Suppressor macrophage (primary cell): ENCODE results near the gene HSPA1L.
"Not testable (repeated sequence)": the region's sequence is repeated elsewhere in the genome, so short reads cannot be mapped to it uniquely, and the experiment has no call there.

Experiments used
- DNase-seq, 4 experiments: peaks; one replicate each; pipeline ENCODE4 v3.0.0-alpha.2; 2020 to 2022

HSPA1L gene

DNA sequence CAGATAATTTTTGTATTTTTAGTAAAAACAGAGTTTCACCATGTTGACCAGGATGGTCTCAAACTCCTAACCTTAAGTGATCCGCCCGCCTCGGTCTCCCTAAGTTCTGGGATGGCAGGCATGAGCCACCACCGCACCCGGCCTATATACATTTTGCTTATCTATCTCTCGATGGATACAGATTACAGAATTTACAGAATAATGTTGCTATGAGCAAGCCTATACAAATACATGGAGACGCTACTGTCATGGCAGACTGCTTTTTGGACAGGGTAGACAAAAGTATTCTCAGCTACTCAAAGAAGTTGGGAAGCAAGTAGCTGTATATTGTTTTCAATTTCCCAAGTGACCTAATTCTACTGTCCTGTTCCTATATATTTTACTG, 1.6 kb downstream of the HSPA1L start:
- no peak for DNase-seq

DNA sequence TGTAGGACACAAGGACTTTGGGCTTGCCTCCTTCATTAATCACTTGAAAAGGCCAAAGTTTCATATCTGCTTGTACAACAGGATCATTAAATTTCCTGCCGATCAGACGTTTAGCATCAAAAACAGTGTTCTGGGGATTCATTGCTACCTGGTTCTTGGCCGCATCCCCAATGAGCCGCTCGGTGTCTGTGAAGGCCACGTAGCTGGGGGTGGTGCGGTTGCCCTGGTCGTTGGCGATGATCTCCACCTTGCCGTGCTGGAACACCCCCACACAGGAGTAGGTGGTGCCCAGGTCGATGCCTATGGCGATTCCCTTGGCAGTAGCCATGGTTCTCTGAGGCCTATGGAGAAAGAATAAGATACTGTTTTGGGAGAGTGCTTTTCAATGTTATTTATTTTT, 3.4 kb downstream of the HSPA1L start:
- no peak for DNase-seq

DNA sequence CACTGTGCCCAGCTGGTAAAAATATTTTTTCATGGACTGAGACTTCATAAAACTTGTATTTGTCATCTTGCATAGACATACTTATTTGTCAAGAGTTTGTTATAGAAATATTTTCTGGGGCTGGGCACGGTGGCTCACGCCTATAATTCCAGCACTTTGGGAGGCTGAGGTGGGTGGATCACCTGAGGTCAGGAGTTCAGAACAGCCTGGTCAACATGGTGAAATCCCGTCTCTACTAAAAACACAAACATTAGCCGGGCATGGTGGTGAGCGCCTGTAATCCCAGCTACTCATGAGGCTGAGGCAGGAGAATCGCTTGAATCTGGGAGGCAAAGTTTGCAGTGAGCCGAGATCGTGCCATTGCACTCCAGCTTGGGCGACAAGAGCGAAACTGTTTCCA, 6.5 kb downstream of the HSPA1L start:
- DNase-seq: not testable (repeated sequence)

DNA sequence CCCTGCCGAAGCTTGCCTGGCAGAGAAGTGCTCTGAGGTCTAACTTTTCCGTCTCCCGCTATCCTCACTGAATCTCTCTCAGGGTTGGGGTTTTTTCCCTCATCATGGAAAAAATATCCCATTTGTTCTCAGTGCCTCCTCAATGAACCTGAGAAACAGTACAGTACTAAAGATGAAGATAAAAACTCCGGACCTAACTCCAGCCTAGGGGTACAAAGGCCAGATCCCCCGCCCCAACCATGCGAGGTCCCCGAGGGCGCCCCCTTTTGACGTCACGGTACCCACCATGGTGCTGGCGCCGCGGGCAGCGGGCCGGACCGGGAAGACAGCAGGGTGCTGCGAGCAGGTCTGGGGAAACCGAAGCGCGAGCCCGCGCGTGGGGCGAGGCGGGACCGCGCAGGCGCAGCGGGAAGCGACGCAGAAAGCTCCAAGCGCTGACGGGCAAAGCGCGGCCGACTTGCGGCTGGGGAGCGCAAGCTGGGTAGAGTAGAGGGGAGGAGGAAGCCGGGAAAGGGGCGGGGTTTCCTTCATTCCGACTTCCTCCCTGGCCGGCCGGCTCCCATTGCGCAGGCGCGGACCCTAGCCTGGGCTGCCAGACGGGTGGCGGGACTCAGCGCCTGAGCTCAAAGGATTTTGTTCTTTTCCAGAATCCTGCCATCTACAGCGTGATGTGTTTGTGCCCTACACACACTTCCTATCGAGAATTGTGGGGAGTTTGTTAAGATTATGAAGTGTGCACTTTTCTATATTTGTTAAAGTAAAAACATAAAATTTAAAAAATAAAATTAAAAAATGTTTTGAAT, 8.4 kb downstream of the HSPA1L start, which contains the start of gene LSM2:
Gene LSM2 (minus strand): TSS at position 497 of the 803 bp plus-strand sequence. CDS start 209 bp downstream, at position 288.
- peak; percentile 99 for DNase-seq

DNA sequence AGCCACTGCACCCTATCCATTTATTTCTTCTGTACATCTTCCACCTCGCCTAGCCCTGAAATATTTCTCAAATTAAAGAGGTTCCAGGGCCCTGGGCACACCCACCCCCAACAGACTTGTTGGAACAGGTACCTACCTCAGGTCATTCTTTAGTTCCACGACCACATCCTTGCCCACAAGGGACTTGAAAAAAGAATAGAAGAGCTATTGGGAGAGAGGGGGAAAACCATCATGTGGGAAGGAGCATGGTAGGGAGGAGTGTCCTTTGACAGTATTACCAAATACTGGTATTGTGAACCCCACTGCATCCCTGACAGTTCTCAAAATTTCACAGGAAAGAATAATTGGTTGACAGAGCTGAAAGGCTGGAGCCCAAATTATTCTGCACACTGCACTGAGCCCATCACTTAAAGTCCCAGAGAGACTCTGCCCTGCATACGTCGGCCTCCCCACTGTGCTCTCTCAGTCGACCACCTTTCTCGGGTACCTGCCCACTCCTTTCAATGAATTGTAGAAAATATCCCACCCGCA, 9.1 kb downstream of the HSPA1L start:
- DNase-seq: no peak

DNA sequence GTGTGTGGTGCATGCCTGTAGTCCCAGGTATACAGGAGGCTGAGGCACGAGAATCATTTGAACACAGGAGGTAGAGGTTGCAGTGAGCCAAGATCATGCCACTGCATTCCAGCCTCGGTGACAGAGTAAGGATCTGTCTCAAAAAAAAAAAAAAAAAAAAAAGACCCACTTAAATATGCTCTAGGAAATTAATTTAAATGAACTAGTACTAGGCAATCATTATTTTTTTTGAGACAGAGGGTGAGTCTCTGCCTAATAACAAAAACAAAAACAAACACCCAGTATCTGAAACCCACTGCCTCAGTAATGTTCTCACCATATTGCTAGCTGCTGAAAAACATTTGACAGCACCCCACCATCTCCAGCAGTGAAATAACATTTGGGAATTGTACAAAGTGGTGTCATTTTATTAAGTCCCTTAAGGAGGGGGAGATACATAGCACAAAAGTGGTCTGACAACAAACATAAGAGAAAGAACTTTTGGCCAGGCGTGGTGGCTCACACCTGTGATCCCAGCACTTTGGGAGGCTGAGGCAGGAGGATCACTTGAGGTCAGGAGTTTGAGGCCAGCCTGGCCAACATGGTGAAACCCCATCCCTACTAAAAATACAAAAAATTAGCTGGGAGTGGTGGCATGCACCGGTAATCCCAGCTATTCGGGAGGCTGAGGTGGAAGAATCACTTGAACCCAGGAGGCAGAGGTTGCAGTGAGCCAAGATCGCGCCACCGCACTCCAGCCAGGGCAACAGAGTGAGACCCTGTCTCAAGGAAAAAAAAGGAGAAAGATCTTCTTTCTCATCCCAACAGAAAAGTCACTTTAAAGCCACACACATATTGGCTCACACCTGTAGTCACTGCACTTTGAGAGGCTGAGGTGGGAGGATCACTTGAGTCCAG, 13.8 kb downstream of the HSPA1L start:
- DNase-seq: not testable (repeated sequence)

DNA sequence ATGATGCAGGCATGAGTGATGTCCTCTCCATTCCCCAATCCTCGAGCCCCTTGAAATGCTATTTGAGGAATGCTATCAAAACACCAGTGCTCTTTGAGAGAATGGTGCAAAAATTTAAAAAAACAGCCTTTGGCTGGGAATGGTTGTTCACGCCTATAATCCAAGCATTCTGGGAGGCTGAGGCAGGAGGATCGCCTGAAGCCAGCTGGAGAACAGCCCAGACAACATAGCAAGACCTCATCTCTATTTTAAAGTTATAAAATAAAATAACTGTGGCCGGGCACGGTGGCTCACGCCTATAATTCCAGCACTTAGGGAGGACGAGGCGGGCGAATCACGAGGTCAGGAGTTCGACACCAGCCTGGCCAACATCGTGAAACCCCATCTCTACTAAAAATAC, 15.3 kb downstream of the HSPA1L start:
- no peak for DNase-seq

DNA sequence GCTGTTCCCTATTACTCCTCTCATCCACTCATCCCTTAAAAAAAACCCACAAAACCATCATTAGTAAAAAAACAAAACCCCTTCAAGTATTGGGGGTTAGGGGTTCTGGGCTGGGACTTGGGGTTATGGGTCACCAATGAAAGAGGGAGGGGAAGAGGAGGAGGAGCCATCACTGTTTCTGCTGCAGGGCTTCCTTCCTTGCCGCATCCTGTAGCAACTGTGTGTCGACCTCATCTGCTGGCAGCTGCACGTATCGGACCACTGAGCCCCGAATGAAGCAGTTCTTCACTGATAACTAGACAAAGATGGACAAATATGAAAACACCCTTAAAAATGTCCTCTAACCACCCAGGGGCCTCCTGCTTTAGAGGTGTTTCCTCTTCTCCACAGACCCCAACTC, 17.5 kb downstream of the HSPA1L start:
- no peak for DNase-seq

DNA sequence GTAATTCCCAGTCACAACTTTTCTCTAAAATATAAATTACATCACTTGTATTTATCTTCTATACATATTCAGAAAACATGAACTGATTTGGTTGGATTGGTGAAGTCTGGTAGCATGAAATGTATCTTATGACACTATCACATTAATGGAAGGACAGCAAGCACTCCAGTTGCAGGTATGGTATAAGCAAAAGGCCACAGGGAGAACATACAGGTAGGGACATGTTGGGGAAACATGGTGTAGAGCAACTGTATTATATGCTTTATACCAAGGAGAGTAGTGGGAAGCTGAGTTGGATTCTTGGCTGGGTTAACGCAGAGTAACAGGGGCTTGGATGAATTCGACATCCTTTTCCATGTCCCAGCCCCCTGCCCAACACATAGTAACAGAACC, 18.1 kb downstream of the HSPA1L start:
- DNase-seq: no peak

DNA sequence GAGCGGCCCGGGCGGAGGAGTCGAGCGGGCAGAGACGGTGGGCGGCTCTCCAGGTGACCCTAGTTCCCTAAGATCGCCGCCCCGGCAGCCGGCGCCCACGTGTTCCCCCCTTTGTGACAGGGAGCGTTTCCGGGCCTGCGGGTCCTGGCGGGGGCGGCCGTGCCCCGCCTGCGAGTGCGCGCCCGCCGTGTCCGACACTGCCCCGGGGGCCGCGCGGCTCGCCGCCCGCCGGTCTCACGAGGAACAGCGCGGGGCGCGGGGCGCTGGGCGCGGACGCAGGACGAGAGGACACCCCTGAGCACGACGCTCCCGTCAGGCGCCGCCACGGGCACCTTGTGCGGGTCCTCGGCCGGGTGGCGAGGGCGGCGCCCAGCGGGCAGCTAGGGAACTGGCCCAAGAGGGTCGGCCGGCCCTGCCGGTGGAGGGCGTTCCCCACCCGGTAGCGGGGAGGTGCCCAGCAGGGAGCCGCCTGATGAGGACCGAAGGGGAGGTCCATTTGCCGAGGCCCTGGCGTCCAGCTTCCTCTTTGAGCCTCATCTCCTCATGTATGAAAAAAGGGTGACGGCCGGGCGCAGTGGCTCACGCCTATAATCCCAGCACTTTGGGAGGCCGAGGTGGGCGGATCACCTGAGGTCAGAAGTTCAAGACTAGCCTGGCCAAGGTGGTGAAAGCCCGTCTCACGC, 19.3 kb downstream of the HSPA1L start, which contains the start of gene VARS1:
Gene VARS1 (minus strand): TSS at position 137 of the 683 bp plus-strand sequence. CDS start 535 bp downstream, outside the sequence.
- peak; percentile 96 to 99 (median 98) for DNase-seq

DNA sequence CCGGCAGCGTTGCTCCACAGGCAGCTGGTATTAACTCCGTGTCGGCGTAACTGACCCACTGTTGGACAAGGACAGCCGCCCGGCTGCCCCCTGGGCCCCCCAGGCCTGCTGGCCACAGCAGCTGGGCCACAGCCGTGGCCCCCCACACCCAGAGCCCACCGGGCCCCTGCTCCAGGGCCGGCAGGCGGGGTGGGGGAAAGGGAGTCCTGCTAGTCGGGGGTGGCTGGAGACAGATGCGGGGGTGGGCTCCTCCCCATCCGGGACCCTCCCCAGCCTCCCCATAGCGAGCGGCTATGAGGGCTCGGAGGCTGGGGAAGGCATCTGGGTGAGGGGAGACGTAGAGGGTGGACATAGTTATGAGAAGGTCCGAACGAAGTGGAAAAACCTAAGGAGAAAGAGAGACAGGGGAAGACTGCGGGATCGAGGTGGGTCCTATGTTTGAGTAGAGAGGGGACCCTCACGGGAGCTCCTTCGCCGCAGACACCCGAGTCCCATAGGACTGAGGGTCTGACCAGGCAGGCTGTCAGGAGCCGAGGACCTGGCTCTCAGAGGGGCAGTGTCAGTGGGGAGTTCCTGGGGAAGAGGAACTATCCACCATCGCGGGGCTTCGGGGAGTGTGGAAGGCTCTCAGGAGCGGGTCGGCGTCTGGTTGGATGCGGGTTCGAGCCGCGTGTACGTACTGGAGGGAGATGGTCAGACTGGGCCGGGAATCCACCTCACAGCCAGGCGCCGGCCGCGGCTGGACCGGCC, 20.0 kb downstream of the HSPA1L start:
- peak in 1 of 4 experiments; percentile 72 for DNase-seq

DNA sequence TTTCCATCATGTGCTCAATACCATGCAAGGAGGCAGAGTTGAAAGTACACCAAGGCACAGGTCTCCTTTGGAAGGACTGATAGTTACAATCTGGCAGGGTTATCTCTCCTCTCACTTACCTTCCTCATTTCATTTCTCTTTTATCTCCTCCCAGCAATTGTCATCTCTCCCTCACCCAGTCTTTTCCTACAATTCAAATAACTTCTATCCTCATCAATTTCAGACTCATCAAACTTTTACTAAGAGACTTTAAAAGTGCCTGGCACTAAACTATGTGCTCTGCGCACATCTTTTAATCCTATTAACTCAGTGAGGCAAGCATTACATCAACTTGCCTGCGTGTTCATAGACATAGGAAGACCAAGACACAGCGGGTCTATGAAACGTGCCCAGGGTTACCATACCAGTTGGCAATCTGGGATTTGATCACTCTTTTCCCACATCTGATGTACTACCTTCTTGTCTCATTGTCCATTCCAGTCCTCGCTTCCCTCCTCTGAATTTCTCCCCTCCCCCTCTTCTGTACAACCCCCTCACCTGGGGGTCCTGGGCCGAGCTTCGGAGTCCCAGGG, 20.7 kb downstream of the HSPA1L start:
- DNase-seq: peak in 1 of 4 experiments; percentile 20

DNA sequence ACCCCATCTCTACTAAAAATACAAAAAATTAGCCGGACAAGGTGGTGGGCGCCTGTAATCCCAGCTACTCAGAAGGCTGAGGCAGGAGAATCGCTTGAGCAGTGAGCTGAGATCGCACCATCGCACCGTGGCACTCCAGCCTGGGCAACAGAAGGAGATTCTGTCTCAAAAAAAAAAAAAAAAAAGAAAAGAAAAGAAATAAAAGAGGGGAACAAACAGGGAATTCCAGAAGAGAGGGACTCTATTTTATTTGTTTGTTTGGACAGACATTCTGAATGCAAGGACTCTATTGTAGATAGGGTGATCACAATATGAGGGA, 21.2 kb downstream of the HSPA1L start:
- not testable (repeated sequence) for DNase-seq

DNA sequence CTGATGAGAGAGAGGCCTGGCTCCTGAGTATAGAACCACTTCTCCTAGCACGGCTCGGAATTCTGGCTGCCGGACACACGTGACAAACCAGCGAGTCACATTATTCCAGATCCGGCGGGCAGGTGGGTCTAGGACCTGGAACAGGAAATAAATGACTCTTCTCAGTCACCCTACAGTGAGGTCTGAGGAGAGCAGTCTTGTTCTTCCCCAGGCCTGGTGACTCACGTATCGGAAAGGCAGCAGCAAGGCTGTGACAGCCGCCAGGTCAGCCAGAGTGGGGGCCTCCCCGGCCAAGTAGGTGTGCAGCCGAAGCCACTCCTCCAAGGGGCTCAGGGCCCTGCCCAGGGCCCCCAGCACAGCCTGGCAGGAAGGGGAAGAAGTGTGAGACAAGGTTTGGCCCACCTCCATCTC, 22.3 kb downstream of the HSPA1L start:
- DNase-seq: no peak

DNA sequence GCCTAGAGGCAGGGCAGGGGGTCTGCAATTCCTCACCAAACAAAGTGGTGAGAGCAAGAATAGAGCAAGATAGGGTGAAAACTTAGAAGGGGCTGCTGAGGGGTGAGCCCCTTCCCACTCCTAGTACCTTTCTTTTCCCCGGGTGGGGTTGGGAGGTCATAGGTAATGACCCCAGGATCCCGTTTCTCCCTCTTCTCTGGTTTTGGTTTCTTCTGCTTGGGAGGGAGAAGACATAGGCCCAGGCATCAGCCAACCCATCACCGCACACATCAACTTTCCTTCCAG, 23.1 kb downstream of the HSPA1L start:
- DNase-seq: no peak

DNA sequence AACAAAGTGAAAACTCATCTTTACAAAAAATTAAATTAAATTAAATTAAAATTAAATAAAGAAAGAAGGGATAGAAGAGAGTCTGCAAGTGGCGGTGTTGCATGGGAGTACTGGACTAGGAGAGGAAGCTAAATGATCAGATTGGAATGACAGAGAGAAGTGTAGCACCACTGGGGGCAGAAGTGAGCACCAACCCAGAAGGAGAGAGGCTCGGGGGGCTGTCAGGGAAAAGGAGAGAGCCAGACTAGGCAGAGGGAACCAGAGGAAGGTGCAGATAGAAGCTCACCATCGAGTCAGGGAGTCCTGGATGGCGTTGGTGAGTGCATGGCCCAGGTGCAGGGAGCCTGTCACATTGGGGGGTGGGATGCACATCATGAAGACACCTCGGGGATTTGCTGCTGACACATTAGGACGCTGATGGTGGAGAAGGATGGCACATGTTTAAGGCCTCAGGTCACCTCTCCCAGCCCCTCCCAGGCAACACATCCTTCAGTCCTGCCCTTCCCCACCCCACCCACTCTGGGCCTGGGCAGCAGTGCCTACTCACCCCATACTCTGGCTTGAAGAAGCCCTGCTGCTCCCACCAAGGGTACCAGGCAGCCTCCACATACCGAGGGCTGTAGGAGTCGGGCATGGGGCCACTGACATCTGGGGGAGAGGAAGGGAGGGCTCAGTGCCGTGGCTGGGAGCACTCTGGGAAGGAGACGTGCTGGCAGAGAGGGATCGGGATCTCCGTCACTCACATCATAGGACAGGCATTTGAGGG, 23.6 kb downstream of the HSPA1L start:
- DNase-seq: peak; percentile 21 to 56 (median 46)

DNA sequence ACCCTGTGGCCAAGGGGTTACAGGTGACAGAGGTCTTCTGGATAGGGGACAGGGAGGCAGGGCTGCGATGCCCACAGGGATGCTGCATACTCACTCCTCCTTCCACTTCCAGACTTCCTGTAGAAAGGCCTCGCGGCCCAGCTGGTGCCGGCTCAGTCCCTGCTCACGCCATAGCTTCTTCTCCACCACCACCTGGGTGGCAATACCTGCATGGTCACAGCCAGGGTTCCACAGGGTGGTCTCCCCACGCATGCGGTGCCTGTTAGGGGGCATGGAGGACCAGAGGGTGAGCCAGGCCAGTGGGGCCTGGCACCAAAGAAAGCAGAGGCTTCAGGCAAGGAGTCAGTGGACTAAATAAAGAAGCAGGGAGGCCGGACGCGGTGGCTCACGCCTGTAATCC, 29.6 kb downstream of the HSPA1L start:
- DNase-seq: no peak

DNA sequence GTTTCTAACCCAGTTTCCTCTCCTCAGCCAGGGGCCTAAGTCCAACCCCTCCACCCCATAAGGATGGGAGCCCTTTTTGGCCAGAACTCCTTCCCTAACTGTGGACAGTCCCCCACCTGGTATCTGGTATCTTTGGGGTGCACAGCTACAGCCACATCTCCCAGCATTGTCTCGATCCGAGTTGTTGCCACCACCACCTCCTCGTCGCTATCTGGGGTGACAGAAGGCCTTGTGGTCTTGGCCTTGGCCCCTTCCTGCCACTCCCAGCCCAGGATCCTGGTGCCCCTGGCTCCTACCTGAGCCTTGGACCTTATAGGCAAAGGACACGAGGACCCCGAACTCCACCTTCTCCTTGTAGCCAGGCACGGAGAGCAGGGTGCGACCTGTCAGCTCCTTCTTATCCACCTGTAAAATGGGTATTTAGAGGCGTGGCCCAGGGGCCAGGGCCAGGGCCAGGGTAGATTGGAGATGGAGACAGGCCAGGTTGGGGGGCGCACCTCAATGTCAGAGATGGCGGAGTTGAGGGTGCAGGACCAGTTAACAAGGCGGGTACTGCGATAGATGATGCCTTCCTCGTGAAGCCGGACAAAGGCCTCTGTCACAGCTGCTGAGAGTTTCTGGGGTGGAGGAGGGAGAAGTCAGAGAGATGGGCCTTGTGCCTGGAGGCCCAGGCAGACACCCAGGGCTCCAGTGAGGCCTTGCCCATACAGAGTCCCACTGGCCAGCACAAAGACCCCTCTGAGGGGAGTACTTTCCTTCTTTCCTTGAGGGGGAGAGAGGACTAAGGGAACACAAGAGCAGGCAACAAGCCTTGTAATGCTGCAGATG, 30.8 kb downstream of the HSPA1L start:
- DNase-seq: no peak

DNA sequence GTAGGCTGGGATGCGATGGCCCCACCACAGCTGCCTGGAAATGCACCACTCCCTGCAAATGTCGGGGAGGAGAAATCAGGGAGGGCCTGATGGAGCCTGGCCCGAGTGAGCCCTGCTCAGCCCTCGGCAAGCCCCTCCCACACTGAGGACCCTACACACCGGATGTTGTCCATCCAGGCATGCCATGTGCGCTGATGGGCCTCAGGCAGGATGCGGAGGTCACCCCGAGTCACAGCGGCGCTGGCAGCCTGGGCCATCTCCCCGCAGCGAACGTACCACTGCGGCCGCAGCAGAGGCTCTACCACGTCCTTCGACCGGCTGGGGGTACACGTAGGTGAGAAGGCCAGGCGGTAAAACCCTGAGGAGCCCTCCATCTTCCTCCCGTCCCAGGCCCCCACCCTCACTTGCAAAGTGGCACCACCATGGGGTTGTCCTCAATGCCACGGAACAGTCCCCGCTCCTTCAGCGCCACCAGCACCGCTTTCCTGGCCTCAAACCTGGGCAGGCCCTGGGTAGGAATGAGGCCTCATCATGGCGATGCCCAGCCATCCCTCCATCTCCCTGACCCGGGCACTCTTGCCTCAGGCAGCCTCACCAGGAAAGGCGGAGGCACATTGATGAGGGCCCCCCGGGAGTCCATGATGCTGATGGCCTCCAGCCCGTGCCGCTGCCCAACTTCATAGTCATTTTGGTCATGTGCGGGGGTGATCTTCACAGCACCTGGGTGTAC, 32.8 kb downstream of the HSPA1L start:
- DNase-seq: no peak
